ENCODE results near the gene AKT1. TPM values are rescaled to one million over a fixed set of nuclear protein-coding genes. Genes with fewer than 3 reads are reported as not detected.
A peak's percentile ranks its signal among the peaks of the same experiment; 100 is the strongest.
"Not testable (repeated sequence)": the region's sequence is repeated elsewhere in the genome, so short reads cannot be mapped to it uniquely, and the experiment has no call there.

Gene AKT1
- total and polyA plus RNA-seq, 2 of the 13 experiments (the other 11 are each of a cell fraction or from before 2014, with no cell fraction given): 96.2 to 116 TPM

- POLR2A ChIA-PET: interaction anchor here (1.4 to 4.8 kb wide), 5 partner anchors 16 to 114 kb away, joined by 3 to 68 read pairs (median 9); no protein-coding TSS in a partner anchor
- H3K4me3 ChIP-seq (replicated peaks in 1 of 3; ENCODE audit: insufficient read depth in 1 of 3, low read depth in 2 of 3, low read length in 3 of 3); BruUV-seq (replicated peaks); ATAC-seq; H3K9me3 ChIP-seq (ENCODE audit: low read length); FAIRE-seq; H3K9ac ChIP-seq (ENCODE audit: insufficient read depth, low read depth, low read length); H3K27me3 ChIP-seq (ENCODE audit: control insufficient read depth in 1 of 2, insufficient read depth in 2 of 2, low read length in 2 of 2); H3K36me3 ChIP-seq (replicated peaks in 1 of 2; ENCODE audit: control insufficient read depth in 1 of 2, insufficient read depth in 2 of 2, low read length in 2 of 2); intact Hi-C loops (cut with micrococcal nuclease; ENCODE audit: unreplicated experiment); H3K4me2 ChIP-seq (ENCODE audit: low read depth, low read length); H3K27ac ChIP-seq (ENCODE audit: extremely low read length, insufficient read depth, low read length); H2AFZ ChIP-seq (ENCODE audit: low read length); in situ Hi-C loops (cut with HindIII; ENCODE audit: extremely low pct_ligation_motif_present, low pct_unique_long_range_greater_than_20kb); CTCF ChIA-PET (ENCODE audit: low intra/inter-chr PET ratio, low total read pairs); TF ChIP-seq CREB1 (IDR thresholded peaks at IDR 0.05): not testable (repeated sequence)
- 85% methylated on average over 5 of the region's 5 CpGs for WGBS (ENCODE audit: low lambda C conversion rate)
- peaks cover 27% of the 10 kb centered on the region for H3K79me2 ChIP-seq (ENCODE audit: insufficient read depth, low read length)
- TF ChIP-seq SAP130 (CRISPR knock-in tag; IDR thresholded peaks at IDR 0.05; ENCODE audit: low read depth) (0 out of 2 replicates have a peak, but pooled peaks have one; percentile 8), MXI1 (IDR thresholded peaks at IDR 0.05; ENCODE audit: borderline replicate concordance, low read depth, low read length) (0 out of 3 replicates have a peak, but pooled peaks have one; percentile 21), POLR2AphosphoS5 (IDR thresholded peaks at IDR 0.05; ENCODE audit: low read depth, low read length) (peak; percentile 44; the same call in 1 of the 2 replicates), MAFF (IDR thresholded peaks at IDR 0.05; ENCODE audit: low read depth, low read length) (0 out of 2 replicates have a peak, but pooled peaks have one; percentile 8), NFYB (CRISPR knock-in tag; IDR thresholded peaks at IDR 0.05) (peak; percentile 85), HOXA3 (CRISPR knock-in tag; IDR thresholded peaks at IDR 0.05) (peak; percentile 1; the same call in 1 of the 2 replicates), CREB1 (CRISPR knock-in tag; IDR thresholded peaks at IDR 0.05) (0 out of 2 replicates have a peak, but pooled peaks have one; percentile 21), PRPF4 (IDR thresholded peaks at IDR 0.05; ENCODE audit: low read depth, low read length, poor library complexity, severe bottlenecking) (peak; percentile 38), ZBTB38 (CRISPR knock-in tag; IDR thresholded peaks at IDR 0.05) (peak; percentile 98), DRAP1 (CRISPR knock-in tag; IDR thresholded peaks at IDR 0.05) (peak; percentile 43; the same call in 1 of the 2 replicates), POLR2A (IDR thresholded peaks at IDR 0.05; ENCODE audit: insufficient read depth in 1 of 2, low read depth in 2 of 2, low read length in 2 of 2) (peak in 1 of 2 experiments; percentile 68; a peak in 1 of 4 replicates), NFYC (CRISPR knock-in tag; IDR thresholded peaks at IDR 0.05) (peak; percentile 77), POGZ (CRISPR knock-in tag; IDR thresholded peaks at IDR 0.05) (peak; percentile 39; the same call in 1 of the 2 replicates)
- peaks cover 78% of the 10 kb centered on the region for H3K4me1 ChIP-seq (ENCODE audit: insufficient read depth, low read length)
- peaks cover 16% of the 10 kb centered on the region for H4K20me1 ChIP-seq (ENCODE audit: insufficient read depth, low read length)
- peak; percentile 34 for DNase-seq (ENCODE audit: low spot score)
These were observed 44.8 kb downstream of the AKT1 start for GRCh38 chr14:104750753-104751057.
